Measurements from ENCODE around the gene ARHGEF17.

The ARHGEF17 gene

DNA sequence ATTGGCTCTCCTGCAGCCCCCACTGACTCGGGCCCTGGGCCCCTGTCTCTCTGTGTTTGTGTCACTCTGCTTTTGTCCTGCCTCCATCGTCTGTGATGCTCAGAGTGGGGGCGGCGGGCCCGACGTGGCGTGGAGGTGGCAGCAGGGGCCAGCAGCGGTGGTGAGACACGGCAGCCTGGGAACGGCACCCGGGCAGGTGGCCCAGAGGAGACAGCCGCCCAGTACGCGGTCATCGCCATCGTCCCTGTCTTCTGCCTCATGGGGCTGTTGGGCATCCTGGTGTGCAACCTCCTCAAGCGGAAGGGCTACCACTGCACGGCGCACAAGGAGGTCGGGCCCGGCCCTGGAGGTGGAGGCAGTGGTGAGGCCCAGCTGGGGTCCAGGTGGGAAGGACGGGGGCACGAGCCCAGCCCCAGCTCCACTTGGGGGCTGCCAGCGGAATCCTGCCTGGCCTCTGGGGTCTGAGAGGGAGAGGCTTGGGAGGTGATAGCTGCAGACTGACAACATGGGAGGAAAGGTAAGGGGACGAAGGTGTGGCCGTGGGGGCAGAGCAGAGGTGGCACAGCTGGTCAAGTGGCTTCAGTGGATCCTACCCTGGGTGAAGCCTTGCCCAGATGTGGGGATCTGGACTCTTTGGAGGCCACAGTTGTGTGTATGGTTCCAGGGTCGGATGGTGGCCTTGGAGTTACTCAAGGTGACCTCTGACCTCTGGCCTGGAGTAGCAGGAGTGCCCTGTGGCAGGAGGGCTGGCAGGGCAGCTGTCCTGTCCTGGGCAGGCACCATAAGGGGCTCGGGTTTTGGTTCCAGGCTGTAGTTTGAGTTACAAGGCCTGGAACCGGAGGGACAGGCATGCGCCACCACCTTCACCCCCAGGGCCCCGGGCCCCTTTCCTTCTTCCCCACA, 84.3 kb downstream of the ARHGEF17 start:
- no peak for DNase-seq (ENCODE audit: low read depth, low spot score)

DNA sequence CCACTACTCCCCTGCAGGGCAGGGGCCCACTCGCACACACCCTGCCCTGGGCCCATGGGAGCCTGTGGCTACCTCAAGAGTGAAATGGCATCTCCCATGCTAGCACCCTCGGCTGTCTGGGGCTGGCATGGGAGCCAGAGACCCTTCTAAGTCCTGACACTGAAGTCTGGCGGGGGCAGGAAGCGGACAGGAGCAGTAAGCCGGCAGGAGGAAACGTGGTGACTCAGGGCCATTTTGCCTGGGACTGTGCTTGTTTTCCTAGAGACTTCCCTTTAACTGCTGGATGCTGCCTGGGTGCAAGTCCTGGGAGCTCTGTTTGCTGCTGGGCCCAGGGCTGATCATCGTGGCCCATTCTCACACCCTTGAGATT, 84.9 kb downstream of the ARHGEF17 start:
- DNase-seq (ENCODE audit: low read depth, low spot score) = no peak

- DNase-seq (ENCODE audit: low read depth, low spot score) = peak; percentile 67
Measured at GRCh38 chr11:73393479-73394415, 85.7 kb downstream of the ARHGEF17 start.

DNA sequence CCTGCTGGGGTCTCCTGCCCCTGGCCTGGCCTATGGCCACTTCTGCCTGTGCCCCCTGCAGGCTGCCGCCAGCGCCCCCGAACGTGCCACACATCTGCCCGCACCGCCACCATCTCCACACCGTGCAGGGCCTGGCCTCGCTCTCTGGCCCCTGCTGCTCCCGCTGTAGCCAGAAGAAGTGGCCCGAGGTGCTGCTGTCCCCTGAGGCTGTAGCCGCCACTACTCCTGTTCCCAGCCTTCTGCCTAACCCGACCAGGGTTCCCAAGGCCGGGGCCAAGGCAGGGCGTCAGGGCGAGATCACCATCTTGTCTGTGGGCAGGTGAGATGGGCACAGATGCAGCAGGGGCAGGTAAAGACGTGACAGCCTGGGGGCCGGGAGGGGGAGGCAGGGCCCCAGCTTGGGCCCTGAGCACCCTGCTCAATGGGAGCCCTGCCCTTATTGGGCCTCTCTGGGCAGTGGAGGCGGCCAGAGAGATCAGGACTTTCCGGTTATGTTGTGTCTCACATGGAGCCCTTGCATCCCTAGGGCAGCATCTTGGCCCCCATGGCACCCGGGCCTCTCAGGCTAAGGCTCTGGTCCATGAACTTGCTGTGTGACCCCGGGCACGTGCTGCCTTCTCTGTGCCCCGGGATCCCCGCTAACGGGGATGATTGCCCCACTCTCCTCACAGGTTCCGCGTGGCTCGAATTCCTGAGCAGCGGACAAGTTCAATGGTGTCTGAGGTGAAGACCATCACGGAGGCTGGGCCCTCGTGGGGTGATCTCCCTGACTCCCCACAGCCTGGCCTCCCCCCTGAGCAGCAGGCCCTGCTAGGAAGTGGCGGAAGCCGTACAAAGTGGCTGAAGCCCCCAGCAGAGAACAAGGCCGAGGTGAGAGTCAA, 86.6 kb downstream of the ARHGEF17 start:
- no peak for DNase-seq (ENCODE audit: low read depth, low spot score)

DNA sequence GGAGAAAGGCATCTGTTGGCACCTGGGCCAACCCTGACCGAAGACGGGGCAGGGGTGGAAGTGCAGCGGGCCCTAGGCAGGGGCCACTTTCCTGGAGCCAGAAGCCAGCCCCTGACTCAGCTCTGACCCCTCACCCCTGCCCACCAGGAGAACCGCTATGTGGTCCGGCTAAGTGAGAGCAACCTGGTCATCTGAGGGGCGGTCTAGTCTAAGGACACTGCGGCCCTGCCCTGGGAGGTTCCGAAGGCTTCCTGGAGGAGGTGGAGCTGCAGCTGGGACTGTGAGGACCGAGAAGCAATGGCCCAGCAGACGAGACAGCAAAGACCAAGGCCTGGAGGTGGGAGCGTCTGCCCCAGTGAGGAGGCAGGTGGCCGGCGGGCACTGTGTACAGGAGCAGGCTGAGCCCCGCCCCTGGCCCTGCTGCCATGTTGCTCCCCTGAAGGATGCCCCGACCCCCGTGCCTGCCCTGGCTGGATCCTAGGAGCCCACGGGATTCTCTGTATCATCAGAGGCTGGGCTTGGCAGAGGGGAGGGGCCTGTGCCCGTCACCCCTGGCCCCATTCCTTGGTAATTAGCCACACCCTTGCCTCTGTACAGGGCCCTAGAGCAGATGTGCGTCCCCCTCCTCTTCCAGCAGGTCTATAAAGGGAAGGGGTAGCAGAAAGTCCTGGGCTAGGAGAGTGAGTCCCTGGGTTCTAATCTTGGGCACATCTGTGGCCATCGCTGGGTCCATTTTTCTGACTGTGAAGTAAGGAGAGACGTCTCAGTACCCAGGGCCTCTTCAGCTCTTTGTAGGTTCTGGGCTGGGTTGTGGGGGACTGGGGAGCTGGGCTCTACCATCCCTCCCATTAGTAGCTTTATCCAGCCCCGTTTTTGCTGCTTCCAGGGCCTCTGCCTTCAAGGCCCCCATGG, 87.5 kb downstream of the ARHGEF17 start:
- DNase-seq (ENCODE audit: low read depth, low spot score) = no peak

DNA sequence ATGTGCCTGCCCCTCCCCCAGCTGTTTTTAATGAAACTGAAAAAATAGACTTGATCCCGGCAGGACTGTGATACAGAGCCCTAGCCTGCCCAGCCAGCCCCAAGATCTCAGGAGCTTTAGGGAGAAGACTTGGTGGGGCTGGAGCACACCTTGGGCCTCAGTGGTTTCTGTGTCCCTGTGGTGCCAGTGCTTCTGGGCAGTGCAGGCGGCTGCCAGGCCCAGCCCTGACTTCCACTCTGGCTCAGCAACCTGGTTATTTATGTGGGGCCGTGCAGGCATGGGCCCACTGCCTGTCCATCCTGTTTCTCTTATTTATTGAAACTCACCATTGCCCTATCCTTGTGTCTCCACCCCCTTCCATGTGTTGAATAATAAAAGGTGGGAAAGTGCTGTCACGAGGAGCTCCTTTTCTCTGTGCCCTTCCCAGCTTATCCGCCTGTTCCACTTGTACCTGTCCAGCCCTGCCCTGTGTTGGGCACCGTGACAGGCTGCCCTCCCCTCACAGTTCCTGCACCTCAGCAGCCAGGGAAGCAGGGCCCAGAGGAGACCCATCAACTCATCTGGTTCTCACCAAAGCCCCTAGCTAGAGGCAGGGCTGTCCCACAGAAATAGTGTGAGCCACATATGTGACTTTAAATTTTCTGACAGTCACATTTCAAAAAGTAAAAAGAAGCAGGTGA, 88.3 kb downstream of the ARHGEF17 start:
- no peak for DNase-seq (ENCODE audit: low read depth, low spot score)

- DNase-seq (ENCODE audit: low read depth, low spot score) = no peak
Measured at GRCh38 chr11:73396985-73397384, 88.9 kb downstream of the ARHGEF17 start.

DNA sequence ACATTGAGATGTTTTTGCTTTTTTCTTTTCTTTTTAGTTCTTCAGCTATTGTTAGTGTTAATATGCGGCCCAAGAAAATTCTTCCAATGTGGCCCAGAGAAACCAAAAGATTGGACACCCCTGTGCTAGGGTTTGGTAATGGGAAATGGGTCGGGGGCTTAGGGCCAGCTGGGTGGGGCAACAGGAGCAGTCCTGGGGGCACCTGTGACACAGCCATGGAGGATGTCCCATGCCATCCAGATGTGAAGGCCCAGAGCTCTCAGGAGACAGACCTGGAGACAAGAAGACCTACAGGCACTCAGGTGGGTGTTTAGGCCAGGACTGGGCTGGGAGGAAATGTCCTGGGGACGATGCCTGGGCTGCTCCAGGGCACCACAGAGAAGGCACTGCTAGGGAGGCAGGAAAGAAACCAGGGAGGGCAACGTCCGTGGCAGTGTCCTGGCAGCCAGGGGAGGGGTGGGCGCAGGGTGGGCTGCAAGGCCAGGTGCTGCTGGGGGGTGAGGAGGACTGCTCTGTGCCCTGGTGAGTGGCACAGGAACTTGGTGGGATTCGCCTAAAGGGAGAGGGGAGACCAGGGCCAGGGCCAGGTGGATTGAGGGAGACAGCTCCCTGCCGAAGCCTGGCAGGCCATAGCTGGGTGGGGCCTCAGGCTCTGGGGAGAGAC, 89.5 kb downstream of the ARHGEF17 start:
- no peak for DNase-seq (ENCODE audit: low read depth, low spot score)

GRCh38 chr11:73398132-73398526, 90.1 kb downstream of the ARHGEF17 start:
- no peak for DNase-seq (ENCODE audit: low read depth, low spot score)

- DNase-seq (ENCODE audit: low read depth, low spot score) = no peak
Measured at GRCh38 chr11:73398721-73399120, 90.6 kb downstream of the ARHGEF17 start.

GRCh38 chr11:73399159-73399590, 91.1 kb downstream of the ARHGEF17 start:
- DNase-seq (ENCODE audit: low read depth, low spot score) = no peak

GRCh38 chr11:73399636-73400035, 91.6 kb downstream of the ARHGEF17 start:
- no peak for DNase-seq (ENCODE audit: low read depth, low spot score)

DNA sequence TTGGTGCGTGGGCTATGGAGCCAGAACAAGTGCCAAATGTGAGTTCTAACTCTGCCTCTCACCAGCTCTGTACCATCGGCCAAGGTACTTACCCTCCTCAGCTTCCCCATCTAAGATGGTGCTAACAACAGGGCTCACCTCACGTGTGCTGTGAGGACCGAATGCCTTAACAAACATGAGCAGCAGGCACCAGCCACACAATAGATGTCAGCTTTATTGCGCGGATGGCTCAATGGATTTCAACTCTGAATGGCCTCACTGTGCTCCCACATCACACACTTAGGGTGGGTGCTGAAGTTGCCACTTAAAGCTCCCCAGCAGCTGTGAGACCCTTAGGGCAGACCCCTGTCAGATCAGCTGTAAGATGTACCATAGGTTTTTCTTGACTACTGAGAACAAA, 92.2 kb downstream of the ARHGEF17 start:
- DNase-seq (ENCODE audit: low read depth, low spot score) = no peak

DNA sequence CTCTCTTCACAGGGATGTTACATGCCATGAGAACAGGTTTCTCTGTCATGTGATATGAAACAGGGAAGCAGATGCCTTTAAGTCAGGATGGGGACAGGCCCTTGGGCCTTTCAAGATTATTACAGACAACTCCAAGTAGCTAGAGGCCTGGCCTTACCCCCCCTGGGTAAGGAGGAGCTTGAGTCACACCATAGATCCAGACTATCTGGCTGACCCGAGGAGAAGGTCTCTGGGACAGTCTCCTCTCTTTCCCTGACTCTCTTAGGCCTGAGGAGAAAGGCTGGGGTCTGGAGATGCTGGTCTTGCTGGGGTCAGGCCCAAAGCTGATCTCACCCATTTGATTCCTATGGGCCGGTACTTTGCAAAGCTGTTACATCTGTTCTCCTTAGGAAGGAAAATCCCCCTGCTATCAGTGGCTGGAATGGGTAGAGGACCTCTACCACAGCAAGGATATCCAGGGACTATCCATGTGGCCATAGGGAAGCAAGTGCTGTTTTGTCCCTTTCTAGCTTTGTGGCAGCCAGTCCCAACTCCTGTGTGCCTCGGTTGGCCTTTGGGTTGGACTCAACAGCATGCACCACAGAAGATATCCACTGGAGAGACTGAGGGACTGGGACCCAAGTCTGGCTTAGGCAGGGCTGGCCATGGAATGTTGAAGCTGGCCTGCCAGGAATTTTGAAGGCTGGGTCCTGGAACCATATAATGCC, 93.3 kb downstream of the ARHGEF17 start:
- DNase-seq (ENCODE audit: low read depth, low spot score) = no peak

- no peak for DNase-seq (ENCODE audit: low read depth, low spot score)
Measured at GRCh38 chr11:73401924-73402833, 94.1 kb downstream of the ARHGEF17 start.

- no peak for DNase-seq (ENCODE audit: low read depth, low spot score)
Measured at GRCh38 chr11:73402834-73403185, 94.7 kb downstream of the ARHGEF17 start.

DNA sequence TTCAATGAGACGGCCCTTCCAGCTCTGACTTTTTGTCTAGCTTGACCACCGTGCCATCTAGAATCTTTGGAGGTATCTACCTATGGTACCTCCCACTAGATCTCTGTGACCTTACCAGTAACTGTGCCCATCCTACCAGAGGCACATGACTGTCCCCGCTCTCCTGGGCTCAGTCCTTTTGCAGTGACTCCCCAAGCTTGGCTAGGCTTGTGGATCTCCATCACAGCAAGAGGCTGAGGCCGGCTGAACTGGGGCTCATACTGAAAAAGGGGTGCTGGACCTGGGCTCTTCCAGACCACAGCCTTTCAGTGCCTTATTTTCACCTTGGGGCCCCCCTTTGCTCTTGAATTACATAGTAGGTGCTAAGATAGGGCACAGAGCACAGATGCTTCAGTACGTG, 95.5 kb downstream of the ARHGEF17 start:
- no peak for DNase-seq (ENCODE audit: low read depth, low spot score)

GRCh38 chr11:73404048-73404447, 96.0 kb downstream of the ARHGEF17 start:
- DNase-seq (ENCODE audit: low read depth, low spot score) = no peak

Measured in iPS DF 19.7 (cell line).